GM19043 (cell line): ENCODE measurements around the gene CEACAM16.

Source experiments
- ATAC-seq: cut with Tn5 transposase; IDR thresholded peaks from one replicate; pipeline ENCODE4 v1.9.1; 2021; ENCODE audit warnings: low read depth; ENCODE audit not compliant: unreplicated experiment

The CEACAM16 gene

GRCh38 chr19:44744871-44745332 lies 46.0 kb downstream of the CEACAM16 start:
- no peak for ATAC-seq

- no peak for ATAC-seq
Measured at GRCh38 chr19:44745341-44745831, 46.4 kb downstream of the CEACAM16 start.

- ATAC-seq = no peak
Measured at GRCh38 chr19:44745887-44746600, 47.1 kb downstream of the CEACAM16 start.

GRCh38 chr19:44746616-44746945 lies 47.6 kb downstream of the CEACAM16 start:
- no peak for ATAC-seq

GRCh38 chr19:44746946-44747738 lies 48.2 kb downstream of the CEACAM16 start:
- ATAC-seq = no peak

GRCh38 chr19:44747739-44748425 lies 48.9 kb downstream of the CEACAM16 start:
- ATAC-seq = no peak

- ATAC-seq = no peak
Measured at GRCh38 chr19:44748426-44749254, 49.7 kb downstream of the CEACAM16 start, which contains the start of gene BCL3. BCL3 (plus strand) TSS chr19:44748708; CDS start chr19:44748791, 83 bp downstream.

- ATAC-seq = no peak
Measured at GRCh38 chr19:44749292-44749691, 50.3 kb downstream of the CEACAM16 start.

GRCh38 chr19:44749994-44750393 lies 51.0 kb downstream of the CEACAM16 start:
- ATAC-seq = no peak

- ATAC-seq = no peak
Measured at GRCh38 chr19:44752123-44752815, 53.3 kb downstream of the CEACAM16 start.

- ATAC-seq = no peak
Measured at GRCh38 chr19:44752816-44753625, 54.1 kb downstream of the CEACAM16 start.

- ATAC-seq = no peak
Measured at GRCh38 chr19:44753626-44753931, 54.6 kb downstream of the CEACAM16 start.

GRCh38 chr19:44753932-44754749 lies 55.2 kb downstream of the CEACAM16 start:
- no peak for ATAC-seq

GRCh38 chr19:44754750-44755080 lies 55.8 kb downstream of the CEACAM16 start:
- ATAC-seq = no peak

GRCh38 chr19:44755219-44755618 lies 56.3 kb downstream of the CEACAM16 start:
- ATAC-seq = no peak

GRCh38 chr19:44756089-44756562 lies 57.2 kb downstream of the CEACAM16 start:
- ATAC-seq = no peak

GRCh38 chr19:44757057-44757734 lies 58.2 kb downstream of the CEACAM16 start:
- ATAC-seq = no peak
